Measurements from ENCODE around the gene SLC9A3. TPM values are rescaled to one million over a fixed set of nuclear protein-coding genes. Genes with fewer than 3 reads are reported as not detected.

The SLC9A3 gene
- total RNA-seq, 5 donors from 2014 or later (not counting 1 experiment from before 2014, with no cell fraction given), result 1.9 to 3.5 (median 2.5) TPM

DNA sequence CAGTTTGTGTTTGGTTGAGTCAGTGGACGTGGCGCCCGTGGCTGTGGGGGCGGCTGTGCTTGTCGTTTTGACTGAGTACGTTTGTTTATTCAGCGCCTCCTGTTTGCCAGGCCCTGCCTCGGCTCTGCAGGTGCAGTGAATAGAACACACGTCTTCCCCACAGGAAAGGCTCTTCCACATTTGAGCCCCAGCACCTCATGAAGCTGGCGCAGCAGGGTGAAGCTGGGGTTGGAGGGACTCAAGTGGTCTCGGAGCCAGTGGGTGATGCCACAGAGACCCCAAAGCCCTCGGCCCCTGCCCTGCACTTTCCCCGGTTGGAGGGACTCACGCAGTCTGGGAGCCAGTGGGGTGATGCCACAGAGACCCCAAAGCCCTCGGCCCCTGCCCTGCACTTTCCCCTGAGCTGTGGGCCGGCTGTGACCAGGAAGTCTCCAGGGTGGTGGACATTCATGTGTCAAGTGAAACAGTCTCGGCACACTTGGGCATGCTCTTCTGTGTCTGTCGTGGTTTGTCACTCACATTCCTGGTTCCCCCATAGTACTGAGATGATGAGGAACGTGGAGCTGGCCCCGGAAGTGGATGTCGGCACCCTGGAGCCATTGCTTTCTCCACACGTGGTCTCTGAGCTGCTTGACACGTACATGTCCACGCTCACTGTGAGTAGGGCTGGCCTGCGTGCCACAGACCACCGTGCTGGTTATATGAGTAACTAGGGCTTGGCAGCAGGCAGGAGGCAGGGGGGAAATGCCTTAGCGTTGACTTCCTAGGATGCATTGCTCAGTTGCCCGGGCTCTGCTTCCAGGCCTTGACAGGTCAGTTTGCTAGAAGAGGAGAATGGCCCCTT, 67.7 kb downstream of the SLC9A3 start:
- H3K4me3 Mint-ChIP-seq, result no peak overlapping the region
- peaks cover 9 to 13% (median 11%) of the 10 kb centered on the region in 3 donors for H3K9me3 Mint-ChIP-seq
- Histone ChIP-seq H3K36me3 (ENCODE audit: control insufficient read depth in 2 of 2, extremely low read depth in 1 of 2, insufficient read depth in 1 of 2, low read length in 1 of 2) (peaks cover 24 to 81% of the 10 kb centered on the region in 2 donors), H3K4me1 (ENCODE audit: control insufficient read depth in 1 of 2, extremely low read depth in 1 of 2, insufficient read depth in 2 of 2, low read length in 2 of 2) (peaks cover 13 to 18% of the 10 kb centered on the region in 2 experiments), H3K4me3 (ENCODE audit: control insufficient read depth in 1 of 2, extremely low read depth in 1 of 2, low read length in 1 of 2) (no peak overlapping the region), H3K27ac (ENCODE audit: low read length) (no peak overlapping the region), H3K27me3 (replicated peaks in 1 of 2; ENCODE audit: control insufficient read depth in 2 of 2, extremely low read depth in 1 of 2, insufficient read depth in 2 of 2, low read length in 1 of 2) (no peaks in the 10 kb centered on the region), H3K9me3 (no peaks in the 10 kb centered on the region)
- WGBS (ENCODE audit: insufficient coverage), result 94% methylated on average over 24 of the region's 28 CpGs
- no peaks in the 10 kb centered on the region for H3K27me3 Mint-ChIP-seq
- H3K36me3 Mint-ChIP-seq, result peaks cover 64% of the 10 kb centered on the region
- DNase-seq, result no peak
- no peak for ATAC-seq (replicated peaks in 1 of 4)
- H3K27ac Mint-ChIP-seq, result no peak overlapping the region
- peaks cover 36 to 45% (median 43%) of the 10 kb centered on the region in 3 donors for H3K4me1 Mint-ChIP-seq
- POLR2A ChIA-PET, result no interaction called here
- CTCF ChIA-PET, result no interaction called here

DNA sequence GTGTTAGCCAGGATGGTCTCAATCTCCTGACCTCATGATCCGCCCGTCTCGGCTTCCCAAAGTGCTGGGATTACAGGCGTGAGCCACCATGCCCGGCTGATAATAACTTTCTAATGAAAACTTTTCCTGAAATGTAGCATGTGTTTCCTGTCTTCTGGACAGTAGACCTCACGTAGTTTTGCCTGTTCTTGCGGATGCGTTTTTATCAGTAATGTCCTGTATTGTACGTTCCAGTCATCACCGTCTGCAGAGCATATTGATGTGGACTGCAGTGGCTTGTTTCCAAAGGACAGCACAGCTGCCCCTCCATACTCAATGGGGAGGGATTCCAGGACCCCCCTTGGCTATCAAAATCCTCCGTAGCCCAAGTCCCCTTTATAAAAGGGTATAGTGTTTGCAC, 68.4 kb downstream of the SLC9A3 start:
- Histone ChIP-seq H3K27ac (ENCODE audit: low read length) (no peak overlapping the region), H3K4me3 (ENCODE audit: control insufficient read depth in 1 of 2, extremely low read depth in 1 of 2, low read length in 1 of 2) (no peak overlapping the region), H3K36me3 (ENCODE audit: control insufficient read depth in 2 of 2, extremely low read depth in 1 of 2, insufficient read depth in 1 of 2, low read length in 1 of 2) (peaks cover 24 to 82% of the 10 kb centered on the region in 2 donors), H3K27me3 (replicated peaks in 1 of 2; ENCODE audit: control insufficient read depth in 2 of 2, extremely low read depth in 1 of 2, insufficient read depth in 2 of 2, low read length in 1 of 2) (no peaks in the 10 kb centered on the region), H3K9me3 (peaks cover 4% of the 10 kb centered on the region), H3K4me1 (ENCODE audit: control insufficient read depth in 1 of 2, extremely low read depth in 1 of 2, insufficient read depth in 2 of 2, low read length in 2 of 2) (peaks cover 13 to 18% of the 10 kb centered on the region in 2 experiments)
- ChIA-PET CTCF (no interaction called here), POLR2A (no interaction called here)
- peaks cover 69% of the 10 kb centered on the region for H3K36me3 Mint-ChIP-seq
- DNase-seq, result no peak
- no peak for ATAC-seq (replicated peaks in 1 of 4)
- H3K27me3 Mint-ChIP-seq, result no peaks in the 10 kb centered on the region
- no peak overlapping the region for H3K27ac Mint-ChIP-seq
- peak overlapping the region in 1 of 3 donors; percentile 24 for H3K4me3 Mint-ChIP-seq
- peaks cover 36 to 45% (median 43%) of the 10 kb centered on the region in 3 donors for H3K4me1 Mint-ChIP-seq
- 95% methylated on average over 9 of the region's 11 CpGs for WGBS (ENCODE audit: insufficient coverage)
- H3K9me3 Mint-ChIP-seq, result peaks cover 11 to 20% (median 12%) of the 10 kb centered on the region in 3 donors

DNA sequence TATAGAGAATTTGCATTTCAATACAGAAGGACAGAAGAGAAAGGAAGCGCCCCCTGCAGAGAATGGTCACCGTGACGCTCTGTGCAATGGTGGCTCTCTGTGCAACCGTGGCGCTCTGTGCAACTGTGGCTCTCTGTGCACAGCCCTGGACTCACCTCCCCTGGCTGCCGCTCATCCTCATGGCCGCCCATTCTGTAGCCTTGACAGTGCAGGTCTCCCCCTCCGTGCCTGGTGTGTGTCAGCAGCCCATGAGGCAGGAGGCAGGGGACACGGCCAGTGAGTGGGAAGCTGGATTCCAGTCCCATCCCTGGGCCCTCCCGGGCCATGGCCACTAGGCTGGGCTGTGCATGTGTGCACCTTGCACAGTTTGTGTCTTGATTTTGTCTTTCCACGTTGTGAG, 69.3 kb downstream of the SLC9A3 start:
- ChIA-PET CTCF (no interaction called here), POLR2A (no interaction called here)
- DNase-seq, result no peak
- no peak overlapping the region for H3K27ac ChIP-seq (ENCODE audit: low read length)
- H3K36me3 ChIP-seq (ENCODE audit: control insufficient read depth in 2 of 2, extremely low read depth in 1 of 2, insufficient read depth in 1 of 2, low read length in 1 of 2), result peaks cover 24 to 79% of the 10 kb centered on the region in 2 donors
- no peak for ATAC-seq (replicated peaks in 1 of 4)
- H3K4me3 Mint-ChIP-seq, result no peak overlapping the region
- peaks cover 36 to 50% (median 47%) of the 10 kb centered on the region in 3 donors for H3K4me1 Mint-ChIP-seq
- peaks cover 13 to 18% of the 10 kb centered on the region in 2 experiments for H3K4me1 ChIP-seq (ENCODE audit: control insufficient read depth in 1 of 2, extremely low read depth in 1 of 2, insufficient read depth in 2 of 2, low read length in 2 of 2)
- WGBS (ENCODE audit: insufficient coverage), result 90% methylated on average over 10 of the region's 11 CpGs
- H3K36me3 Mint-ChIP-seq, result peaks cover 69% of the 10 kb centered on the region
- no peak overlapping the region for H3K4me3 ChIP-seq (ENCODE audit: control insufficient read depth in 1 of 2, extremely low read depth in 1 of 2, low read length in 1 of 2)
- peaks cover 4% of the 10 kb centered on the region for H3K9me3 ChIP-seq
- no peak overlapping the region for H3K27ac Mint-ChIP-seq
- H3K9me3 Mint-ChIP-seq, result peaks cover 11 to 25% (median 12%) of the 10 kb centered on the region in 3 donors
- no peaks in the 10 kb centered on the region for H3K27me3 ChIP-seq (replicated peaks in 1 of 2; ENCODE audit: control insufficient read depth in 2 of 2, extremely low read depth in 1 of 2, insufficient read depth in 2 of 2, low read length in 1 of 2)
- H3K27me3 Mint-ChIP-seq, result no peaks in the 10 kb centered on the region

DNA sequence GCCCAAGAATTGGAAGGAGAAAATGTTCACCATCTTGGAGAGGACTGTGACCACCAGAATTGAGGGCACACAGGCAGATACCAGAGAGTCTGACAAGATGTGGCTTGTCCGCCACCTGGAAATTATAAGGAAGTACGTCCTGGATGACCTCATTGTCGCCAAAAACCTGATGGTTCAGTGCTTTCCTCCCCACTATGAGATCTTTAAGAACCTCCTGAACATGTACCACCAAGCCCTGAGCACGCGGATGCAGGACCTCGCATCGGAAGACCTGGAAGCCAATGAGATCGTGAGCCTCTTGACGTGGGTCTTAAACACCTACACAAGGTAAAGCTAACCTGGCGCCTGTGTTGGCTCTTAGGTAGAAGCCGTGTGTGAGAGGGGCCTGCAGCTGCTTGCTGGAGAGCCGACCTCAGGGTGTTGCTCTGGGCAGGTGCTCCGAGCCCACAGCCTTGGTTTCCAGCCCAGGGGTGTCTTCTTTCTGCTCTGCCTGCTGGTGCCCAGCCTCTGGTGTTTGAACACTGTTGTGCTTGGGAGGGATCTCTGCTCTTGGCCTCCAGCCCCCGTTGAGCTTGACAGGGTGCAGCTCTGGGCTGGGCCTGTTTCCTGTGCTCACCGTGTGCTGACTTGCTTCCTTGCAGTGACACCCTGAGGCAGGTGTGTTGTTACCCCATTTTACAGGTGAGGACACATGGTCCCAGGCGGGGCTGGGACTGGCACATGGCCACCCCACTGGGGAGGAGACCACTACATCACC, 70.3 kb downstream of the SLC9A3 start:
- H3K4me3 ChIP-seq (ENCODE audit: control insufficient read depth in 1 of 2, extremely low read depth in 1 of 2, low read length in 1 of 2), result no peak overlapping the region
- no peaks in the 10 kb centered on the region for H3K27me3 ChIP-seq (replicated peaks in 1 of 2; ENCODE audit: control insufficient read depth in 2 of 2, extremely low read depth in 1 of 2, insufficient read depth in 2 of 2, low read length in 1 of 2)
- peaks cover 4% of the 10 kb centered on the region for H3K9me3 ChIP-seq
- H3K4me3 Mint-ChIP-seq, result peak overlapping the region in 2 of 3 donors; percentile 48 to 50
- CTCF ChIA-PET, result interaction anchor here in 1 of 2 donors (0.6 kb wide), 1 partner anchor 9 kb away, joined by 4 read pairs; no protein-coding TSS in a partner anchor
- H3K4me1 Mint-ChIP-seq, result peaks cover 42 to 48% (median 47%) of the 10 kb centered on the region in 3 donors
- no peak overlapping the region for H3K27ac ChIP-seq (ENCODE audit: low read length)
- peak overlapping the region; percentile 61 to 74 for H3K27ac Mint-ChIP-seq
- ATAC-seq (replicated peaks in 1 of 4) (peak; percentile 31 to 66 (median 62)), DNase-seq (no peak)
- peaks cover 69% of the 10 kb centered on the region for H3K36me3 Mint-ChIP-seq
- peaks cover 24 to 78% of the 10 kb centered on the region in 2 donors for H3K36me3 ChIP-seq (ENCODE audit: control insufficient read depth in 2 of 2, extremely low read depth in 1 of 2, insufficient read depth in 1 of 2, low read length in 1 of 2)
- 71% methylated on average over 9 of the region's 16 CpGs for WGBS (ENCODE audit: insufficient coverage)
- peaks cover 11 to 25% (median 12%) of the 10 kb centered on the region in 3 donors for H3K9me3 Mint-ChIP-seq
- POLR2A ChIA-PET, result interaction anchor here in 1 of 2 donors (0.6 kb wide), 1 partner anchor 250 kb away, joined by 3 read pairs; no protein-coding TSS in a partner anchor
- H3K4me1 ChIP-seq (ENCODE audit: control insufficient read depth in 1 of 2, extremely low read depth in 1 of 2, insufficient read depth in 2 of 2, low read length in 2 of 2), result peaks cover 13 to 18% of the 10 kb centered on the region in 2 experiments
- H3K27me3 Mint-ChIP-seq, result no peaks in the 10 kb centered on the region

DNA sequence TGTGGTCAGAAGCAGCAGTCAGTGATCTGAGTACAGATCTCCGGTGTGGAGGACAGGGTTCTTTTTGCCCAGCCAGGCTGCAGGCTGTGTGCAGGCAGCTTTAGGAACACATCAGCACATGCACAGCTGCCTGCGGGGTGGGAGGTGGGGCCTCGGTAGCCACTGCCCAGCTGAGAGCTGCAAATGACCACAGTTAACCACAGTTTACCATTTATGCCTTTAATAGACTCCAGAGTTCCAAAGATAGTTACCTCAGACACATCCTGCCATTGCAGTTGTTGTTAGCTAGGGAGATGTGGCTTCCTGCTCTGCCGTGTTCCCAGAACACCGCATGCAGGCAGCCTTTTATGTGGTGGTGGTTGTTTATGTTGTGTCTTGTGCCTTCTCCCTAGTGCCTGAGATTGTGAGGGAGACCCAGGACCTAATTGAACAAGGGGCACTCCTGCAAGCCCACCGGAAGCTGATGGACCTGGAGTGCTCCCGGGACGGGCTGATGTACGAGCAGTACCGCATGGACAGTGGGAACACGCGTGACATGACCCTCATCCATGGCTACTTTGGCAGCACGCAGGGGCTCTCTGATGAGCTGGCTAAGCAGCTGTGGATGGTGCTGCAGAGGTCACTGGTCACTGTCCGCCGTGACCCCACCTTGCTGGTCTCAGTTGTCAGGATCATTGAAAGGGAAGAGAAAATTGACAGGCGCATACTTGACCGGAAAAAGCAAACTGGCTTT, 71.1 kb downstream of the SLC9A3 start:
- ATAC-seq (replicated peaks in 1 of 4), result no peak
- H3K27me3 Mint-ChIP-seq, result no peaks in the 10 kb centered on the region
- peaks cover 69% of the 10 kb centered on the region for H3K36me3 Mint-ChIP-seq
- Histone ChIP-seq H3K27ac (ENCODE audit: low read length) (no peak overlapping the region), H3K27me3 (replicated peaks in 1 of 2; ENCODE audit: control insufficient read depth in 2 of 2, extremely low read depth in 1 of 2, insufficient read depth in 2 of 2, low read length in 1 of 2) (no peaks in the 10 kb centered on the region), H3K9me3 (peaks cover 4% of the 10 kb centered on the region), H3K4me3 (ENCODE audit: control insufficient read depth in 1 of 2, extremely low read depth in 1 of 2, low read length in 1 of 2) (no peak overlapping the region), H3K4me1 (ENCODE audit: control insufficient read depth in 1 of 2, extremely low read depth in 1 of 2, insufficient read depth in 2 of 2, low read length in 2 of 2) (peaks cover 13 to 18% of the 10 kb centered on the region in 2 experiments), H3K36me3 (ENCODE audit: control insufficient read depth in 2 of 2, extremely low read depth in 1 of 2, insufficient read depth in 1 of 2, low read length in 1 of 2) (peaks cover 30 to 78% of the 10 kb centered on the region in 2 donors)
- H3K9me3 Mint-ChIP-seq, result peaks cover 11 to 25% (median 12%) of the 10 kb centered on the region in 3 donors
- CTCF ChIA-PET, result no interaction called here
- peak overlapping the region in 1 of 3 donors; percentile 41 for H3K4me3 Mint-ChIP-seq
- POLR2A ChIA-PET, result interaction anchor here in 1 of 2 donors (0.6 kb wide), 1 partner anchor 249 kb away, joined by 3 read pairs; no protein-coding TSS in a partner anchor
- DNase-seq, result no peak
- peaks cover 41 to 48% (median 47%) of the 10 kb centered on the region in 3 donors for H3K4me1 Mint-ChIP-seq
- WGBS (ENCODE audit: insufficient coverage), result 90% methylated on average over 15 of the region's 17 CpGs
- peak overlapping the region; percentile 66 to 76 for H3K27ac Mint-ChIP-seq
